Uterus (tissue), 2 donors: ENCODE measurements around the gene CLOCK.

Experiments
- CTCF ChIP-seq, 4 experiments: fragments of 200-600 bp in 2 of 4; fragments of 450-650 bp in 2 of 4; sonication (generic) in 2 of 4; IDR thresholded peaks; one replicate each; pipeline ENCODE4 v1.5.1; 2016 to 2019; ENCODE audit warnings: antibody characterized with exemption in 4 of 4, mild to moderate bottlenecking in 2 of 4, moderate library complexity in 1 of 4
- POLR2A ChIP-seq, 2 donors: fragments of 450-650 bp; IDR thresholded peaks; one replicate each; pipeline ENCODE4 v1.6.1; 2016; ENCODE audit warnings: antibody characterized with exemption in 2 of 2, mild to moderate bottlenecking in 1 of 2, moderate library complexity in 1 of 2

DNA sequence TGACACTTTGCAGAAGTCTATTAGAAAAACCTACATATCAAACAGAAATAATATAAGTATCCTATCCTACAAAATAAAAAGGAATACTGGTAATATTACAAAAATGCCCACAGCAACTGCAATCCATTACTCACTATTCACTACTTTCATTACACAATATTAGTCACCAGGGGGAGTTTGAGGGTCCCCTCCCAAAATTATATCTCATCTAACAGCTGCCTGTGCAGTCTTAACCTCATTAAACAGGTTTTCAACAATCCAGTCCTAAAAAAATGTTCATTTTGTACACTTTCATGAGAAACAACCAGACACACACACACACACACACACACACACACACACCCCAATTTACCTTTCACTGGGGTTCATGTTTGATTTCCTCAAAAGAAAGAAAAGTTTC, 2.9 kb downstream of the CLOCK start:
- TF ChIP-seq CTCF (IDR thresholded peaks at IDR 0.05) (no peak), POLR2A (IDR thresholded peaks at IDR 0.05) (no peak)
